ENCODE measurements around the gene BPIFB2.
"Not testable (repeated sequence)": the region's sequence is repeated elsewhere in the genome, so short reads cannot be mapped to it uniquely, and the experiment has no call there.

The BPIFB2 gene

DNA sequence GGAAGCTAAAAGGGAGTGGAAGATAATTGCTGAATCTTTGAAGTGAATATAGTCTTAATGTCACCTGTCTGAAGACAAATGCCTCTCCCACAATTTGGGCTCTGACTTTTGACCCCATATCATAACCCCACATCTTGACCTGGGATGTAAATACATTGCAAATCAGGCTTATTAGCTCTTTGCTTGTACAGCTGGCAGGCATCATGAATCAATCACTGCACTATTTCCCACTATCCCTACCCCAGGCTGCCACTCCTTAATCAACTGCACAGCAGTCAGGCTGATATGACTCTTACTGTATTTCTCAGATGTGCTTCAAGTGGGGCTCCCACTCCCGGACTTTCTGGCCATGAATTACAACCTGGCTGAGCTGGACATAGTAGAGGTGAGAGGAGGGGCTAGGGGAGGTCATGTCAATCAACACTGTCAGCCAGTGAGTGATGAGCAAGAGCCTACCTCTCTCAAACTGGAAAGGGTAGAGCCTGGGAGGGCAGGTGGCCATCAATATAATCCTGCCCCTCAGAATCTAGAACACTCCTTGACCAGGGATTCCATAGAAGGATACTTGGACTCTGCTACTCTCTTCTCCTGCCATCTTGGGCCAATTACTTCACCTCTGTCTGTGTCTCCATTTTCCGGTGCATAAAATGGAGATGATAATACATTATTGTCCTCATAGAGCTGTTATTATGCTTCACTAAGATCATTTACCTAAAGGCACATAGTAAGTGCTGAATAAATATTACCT is 35.7 kb downstream of the BPIFB2 start:
- no peak for DNase-seq (ENCODE audit: low read depth in 3 of 3)

DNA sequence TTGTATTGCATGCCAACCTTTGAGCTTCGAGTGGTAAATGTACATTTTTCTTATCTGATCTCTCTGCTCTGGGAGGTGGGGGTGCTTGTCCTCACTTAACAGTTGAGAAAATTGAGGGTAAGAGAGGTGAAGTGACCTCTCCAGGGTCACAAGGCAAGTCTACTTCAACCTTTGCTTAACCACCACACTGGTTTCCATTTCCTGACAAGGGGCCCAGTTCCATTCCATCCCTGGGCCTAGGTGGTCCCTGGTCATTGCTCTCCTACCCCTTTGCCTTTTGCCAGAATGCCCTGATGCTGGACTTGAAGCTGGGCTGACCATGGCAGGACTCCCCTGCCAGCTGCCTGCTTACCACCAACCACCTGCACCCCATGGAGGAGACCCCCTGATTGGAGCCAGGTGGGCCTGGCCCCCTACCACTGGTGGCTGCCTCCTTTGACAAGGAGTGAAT is 36.3 kb downstream of the BPIFB2 start:
- DNase-seq (ENCODE audit: low read depth in 3 of 3): no peak

DNA sequence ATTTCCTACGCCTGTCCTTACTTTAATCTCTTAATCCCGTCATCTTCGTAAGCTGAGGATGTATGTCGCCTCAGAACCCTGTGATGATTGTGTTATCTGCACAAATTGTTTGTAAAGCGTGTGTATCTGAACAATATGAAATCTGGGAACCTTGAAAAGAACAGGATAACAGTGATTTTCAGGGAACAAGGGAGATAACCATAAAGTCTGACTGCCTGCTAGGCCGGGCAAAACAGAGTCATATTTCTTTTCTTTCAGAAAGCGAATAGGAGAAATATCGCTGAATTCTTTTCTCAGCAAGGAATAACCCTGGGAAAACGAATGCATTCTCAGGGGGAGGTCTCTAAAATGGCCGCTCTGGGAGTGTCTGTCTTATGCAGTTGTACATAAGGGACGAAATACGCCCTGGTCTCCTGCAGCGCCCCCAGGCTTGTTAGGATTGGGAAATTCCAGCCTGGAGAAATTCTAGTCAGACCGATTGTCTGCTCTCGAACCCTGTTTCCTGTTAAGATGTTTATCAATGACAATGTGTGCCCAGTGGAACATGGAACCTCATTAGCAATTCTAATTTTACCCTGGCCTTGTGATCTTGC is 37.7 kb downstream of the BPIFB2 start:
- not testable (repeated sequence) for DNase-seq (ENCODE audit: low read depth in 3 of 3)

DNA sequence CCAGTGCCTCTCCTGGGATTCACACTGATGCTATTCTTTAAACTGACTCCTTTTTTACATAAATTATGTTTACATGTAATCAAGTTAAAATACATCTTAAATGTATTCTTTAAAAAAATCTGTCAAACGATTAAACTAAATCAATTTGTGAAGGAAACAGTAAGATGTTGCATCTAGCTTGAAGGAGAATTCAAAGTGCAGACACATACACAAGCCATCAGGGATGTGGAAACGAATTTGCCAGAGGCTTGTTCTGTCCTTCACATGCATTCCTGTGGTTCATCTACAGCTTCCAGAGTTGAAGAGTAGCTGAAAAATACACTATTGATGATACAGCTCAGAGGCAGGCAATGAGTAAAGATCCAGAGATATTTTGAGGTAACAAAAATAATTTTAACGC is 38.9 kb downstream of the BPIFB2 start:
- DNase-seq (ENCODE audit: low read depth in 3 of 3): no peak

DNA sequence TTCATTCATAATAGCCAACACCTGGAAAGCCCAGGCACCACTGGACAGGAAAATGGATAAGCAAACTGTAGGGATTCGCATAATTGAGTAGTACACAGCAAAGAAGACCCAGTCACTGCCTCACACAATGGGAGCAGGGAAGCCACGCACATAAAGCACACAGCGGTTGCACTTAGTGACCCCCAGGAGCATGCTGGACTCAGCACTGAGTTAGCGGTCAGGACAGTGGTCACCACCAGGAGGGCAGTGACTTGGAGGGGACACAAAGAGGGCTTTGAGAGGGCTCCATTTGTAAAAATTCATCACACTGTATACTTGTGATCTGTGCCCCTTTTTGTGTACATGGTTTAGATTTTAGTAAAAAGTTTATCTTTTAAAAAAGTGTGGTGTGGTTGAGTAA is 43.8 kb downstream of the BPIFB2 start:
- DNase-seq (ENCODE audit: low read depth in 3 of 3): no peak

DNA sequence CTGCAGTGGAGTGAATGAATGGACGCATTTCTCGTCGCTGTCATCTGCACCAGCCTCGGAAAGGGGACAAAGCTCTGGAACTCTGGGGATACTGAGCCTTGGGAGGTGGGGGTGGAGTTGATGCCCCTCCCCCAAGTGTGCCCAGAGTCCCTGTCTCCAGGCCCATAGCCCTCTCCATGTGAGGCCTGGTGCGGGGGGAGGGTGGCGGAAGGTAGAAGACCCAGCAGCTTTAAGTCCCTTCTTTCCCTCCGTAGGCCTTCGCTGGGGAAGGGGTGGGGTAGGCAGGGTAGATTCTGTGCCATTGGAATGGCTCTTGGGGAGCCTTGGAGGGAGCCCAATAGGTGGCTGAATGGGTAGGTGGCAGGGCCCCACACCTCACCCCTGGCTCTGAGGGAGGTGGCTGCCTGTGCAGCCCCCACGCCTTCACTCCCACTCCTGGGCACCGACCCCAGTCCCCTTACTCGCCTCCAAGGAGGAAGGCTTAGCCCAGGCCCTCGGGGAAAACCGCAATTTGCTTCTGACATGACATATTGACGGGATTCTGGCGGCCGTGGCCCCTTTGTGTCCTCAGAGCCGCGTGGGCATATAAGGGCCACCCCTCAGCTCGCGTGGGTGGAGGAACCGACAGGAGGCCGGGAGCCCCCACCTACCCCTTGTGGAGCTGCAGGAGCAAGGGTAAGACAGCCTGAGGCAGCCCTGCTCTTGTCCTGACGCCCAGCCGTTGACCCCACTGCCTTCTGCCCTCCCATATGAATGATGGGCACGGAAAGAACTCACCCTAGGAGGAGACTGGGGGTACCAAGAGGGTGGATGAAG is 46.0 kb downstream of the BPIFB2 start, which contains the start of gene BPIFB3:
Gene BPIFB3 (plus strand): TSS at position 613 of the 816 bp plus-strand sequence. CDS start 1,533 bp downstream, outside the sequence.
- DNase-seq (ENCODE audit: low read depth in 3 of 3): no peak

DNA sequence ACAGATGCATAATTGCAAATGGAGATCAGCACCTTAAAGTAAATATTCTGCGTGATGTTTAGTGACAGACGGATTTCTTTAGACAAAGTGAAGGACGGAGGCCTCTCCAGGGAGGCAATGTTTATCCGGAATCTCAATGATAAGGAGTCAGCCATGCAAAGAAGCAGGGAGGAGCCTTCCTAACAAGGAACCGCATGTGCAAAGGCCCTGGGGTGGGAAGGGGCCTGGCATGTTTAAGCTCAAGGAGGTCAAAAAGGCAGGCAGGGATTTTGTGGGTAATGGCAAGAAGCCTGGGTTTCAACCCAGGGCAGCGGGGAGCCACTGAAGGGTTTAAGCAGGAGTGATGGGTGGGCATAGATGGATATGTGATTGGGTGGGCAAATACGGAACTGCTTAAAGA is 46.9 kb downstream of the BPIFB2 start:
- DNase-seq (ENCODE audit: low read depth in 3 of 3): no peak

DNA sequence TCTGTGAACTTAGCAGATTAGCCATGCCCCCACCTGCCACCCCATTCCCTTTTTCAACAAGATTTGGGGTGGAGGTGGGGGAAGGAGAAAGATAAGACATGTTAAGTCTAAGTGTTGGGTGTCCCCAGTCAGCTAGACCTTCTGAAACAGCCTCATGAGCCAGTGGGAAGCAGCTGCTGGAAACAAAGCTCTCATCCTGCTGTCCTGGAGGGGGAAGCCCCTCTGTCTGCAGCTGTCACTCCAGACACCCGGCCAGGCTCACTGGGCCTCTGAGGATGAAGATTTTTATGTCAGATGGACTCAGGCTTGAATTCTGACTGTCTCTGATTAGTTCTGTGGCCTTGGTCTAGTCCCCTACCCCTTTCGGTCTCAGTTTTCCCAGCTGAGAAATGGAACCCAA is 47.3 kb downstream of the BPIFB2 start:
- no peak for DNase-seq (ENCODE audit: low read depth in 3 of 3)

DNA sequence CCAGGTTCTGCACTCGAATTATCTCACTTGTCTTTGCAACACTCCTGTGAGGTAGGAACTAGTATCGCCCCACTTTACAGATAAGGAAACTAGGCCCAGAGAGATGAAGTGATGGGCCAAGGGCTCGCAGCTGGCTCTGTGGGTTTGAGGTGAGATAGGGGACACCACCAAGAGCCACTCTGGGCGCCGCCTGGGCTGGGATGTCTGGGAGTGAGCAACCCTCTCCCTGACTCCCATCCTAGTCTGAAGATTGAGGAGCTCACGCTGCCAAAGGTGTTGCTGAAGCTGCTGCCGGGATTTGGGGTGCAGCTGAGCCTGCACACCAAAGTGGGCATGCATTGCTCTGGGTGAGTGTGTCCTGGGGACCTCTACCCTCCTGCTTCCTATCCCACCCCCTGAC is 51.6 kb downstream of the BPIFB2 start:
- no peak for DNase-seq (ENCODE audit: low read depth in 3 of 3)

DNA sequence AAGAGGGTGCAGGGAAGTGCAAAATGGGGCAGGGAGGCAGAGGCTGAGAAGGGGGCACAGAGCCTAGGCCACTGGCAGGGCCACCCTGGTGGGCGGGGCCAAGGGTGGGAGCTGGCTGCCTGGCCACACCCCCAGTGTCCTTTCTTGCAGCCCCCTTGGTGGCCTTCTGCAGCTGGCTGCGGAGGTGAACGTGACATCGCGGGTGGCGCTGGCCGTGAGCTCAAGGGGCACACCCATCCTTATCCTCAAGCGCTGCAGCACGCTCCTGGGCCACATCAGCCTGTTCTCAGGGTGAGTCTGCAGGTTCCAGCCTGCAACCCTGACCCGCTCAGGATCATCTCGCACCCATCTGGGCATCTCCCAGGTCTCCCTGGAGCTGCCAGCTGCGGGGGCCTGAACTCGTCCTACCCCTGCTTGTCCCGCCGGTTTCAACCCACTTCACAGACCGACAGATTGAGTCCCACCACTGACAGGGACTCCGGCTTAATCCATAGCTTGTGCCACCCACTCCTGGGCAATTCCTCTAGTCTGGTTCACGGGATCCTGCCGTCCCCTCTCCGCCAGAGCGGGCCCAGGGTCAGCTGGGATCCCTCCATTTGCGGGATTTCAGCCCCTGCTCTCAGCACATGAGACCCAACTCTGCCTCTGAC is 52.4 kb downstream of the BPIFB2 start:
- no peak for DNase-seq (ENCODE audit: low read depth in 3 of 3)

DNA sequence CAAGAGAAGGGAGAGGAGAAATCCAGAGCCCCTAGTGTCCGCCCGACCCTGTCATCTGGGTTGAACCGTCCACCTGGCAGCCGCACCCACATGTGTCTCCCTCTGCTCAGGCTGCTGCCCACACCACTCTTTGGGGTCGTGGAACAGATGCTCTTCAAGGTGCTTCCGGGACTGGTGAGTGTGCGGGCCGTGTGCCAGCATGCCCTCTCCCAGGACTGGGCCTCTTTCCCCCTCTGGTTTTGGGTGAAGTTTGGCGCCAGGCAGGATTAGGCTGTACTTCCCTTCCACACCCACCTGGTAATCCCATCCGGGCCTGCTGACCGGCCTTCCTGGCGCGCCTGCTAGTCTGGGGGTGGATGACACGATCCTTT is 54.1 kb downstream of the BPIFB2 start:
- no peak for DNase-seq (ENCODE audit: low read depth in 3 of 3)

DNA sequence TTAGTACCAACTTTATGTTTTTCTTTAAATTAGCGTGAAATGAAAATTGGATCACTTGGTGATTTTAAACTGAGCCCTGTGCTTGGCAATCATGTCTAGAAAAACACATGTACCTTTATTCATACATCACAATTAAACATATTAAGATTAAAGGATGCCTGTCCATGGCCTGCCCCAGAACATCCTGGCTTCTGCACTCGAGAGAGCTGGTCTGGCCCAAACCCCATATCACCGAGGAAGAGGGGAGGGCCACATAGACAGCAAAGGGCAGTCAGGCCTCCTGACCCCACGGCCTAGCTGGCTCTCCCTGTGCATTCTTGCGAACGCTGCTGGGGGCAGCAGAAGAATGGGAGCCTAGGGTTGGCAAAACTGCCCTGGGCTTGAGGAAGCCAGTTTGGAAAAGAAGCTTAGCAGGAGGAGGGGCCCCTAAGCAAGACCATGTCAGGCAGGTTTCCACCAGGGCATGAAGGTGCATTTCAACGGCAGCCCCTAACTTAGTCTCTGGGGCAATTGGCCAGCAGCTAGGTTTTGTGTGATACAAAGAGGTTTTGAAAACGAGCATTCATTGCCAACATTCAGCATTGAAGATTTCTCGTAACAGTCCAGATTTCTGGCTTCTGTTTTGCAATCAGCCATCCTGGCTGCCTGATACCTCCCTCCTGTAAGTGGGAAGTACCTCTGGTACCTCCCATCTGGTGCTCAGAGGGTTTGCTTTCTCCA is 54.8 kb downstream of the BPIFB2 start:
- DNase-seq (ENCODE audit: low read depth in 3 of 3): no peak

DNA sequence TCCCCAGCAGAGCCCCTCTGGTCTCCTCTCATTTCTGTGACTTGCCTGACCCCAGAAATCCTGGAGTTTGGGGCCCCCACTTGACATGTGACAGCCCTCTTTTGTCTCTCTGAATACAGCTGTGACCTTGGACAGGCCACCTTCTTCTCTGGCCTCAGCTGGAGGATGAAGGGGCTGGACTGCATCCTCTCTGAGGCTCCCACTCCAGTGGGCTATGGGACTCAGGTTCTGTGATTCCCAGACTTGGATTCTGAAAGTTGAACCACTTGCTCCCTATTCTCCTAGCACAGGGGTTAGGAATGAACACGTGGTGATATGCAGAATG is 55.3 kb downstream of the BPIFB2 start:
- DNase-seq (ENCODE audit: low read depth in 3 of 3): no peak

DNA sequence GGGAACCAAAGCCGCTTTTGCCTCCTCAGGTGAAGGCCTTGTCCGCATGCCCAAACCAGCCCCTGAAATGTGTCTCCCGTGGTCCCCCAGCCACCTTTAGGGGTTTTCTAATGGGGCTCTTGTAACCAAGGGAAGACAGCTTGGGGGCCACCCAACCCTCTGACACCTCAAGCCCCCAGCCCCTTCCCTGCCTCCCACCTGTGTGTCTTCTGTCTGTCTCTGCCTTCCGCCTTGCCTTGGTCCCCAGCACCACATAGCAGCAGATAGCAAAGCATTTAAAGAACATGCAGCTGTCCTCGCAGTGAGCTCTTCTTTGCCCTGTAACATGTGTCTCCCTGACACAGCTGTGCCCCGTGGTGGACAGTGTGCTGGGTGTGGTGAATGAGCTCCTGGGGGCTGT is 55.8 kb downstream of the BPIFB2 start:
- DNase-seq (ENCODE audit: low read depth in 3 of 3): no peak

DNA sequence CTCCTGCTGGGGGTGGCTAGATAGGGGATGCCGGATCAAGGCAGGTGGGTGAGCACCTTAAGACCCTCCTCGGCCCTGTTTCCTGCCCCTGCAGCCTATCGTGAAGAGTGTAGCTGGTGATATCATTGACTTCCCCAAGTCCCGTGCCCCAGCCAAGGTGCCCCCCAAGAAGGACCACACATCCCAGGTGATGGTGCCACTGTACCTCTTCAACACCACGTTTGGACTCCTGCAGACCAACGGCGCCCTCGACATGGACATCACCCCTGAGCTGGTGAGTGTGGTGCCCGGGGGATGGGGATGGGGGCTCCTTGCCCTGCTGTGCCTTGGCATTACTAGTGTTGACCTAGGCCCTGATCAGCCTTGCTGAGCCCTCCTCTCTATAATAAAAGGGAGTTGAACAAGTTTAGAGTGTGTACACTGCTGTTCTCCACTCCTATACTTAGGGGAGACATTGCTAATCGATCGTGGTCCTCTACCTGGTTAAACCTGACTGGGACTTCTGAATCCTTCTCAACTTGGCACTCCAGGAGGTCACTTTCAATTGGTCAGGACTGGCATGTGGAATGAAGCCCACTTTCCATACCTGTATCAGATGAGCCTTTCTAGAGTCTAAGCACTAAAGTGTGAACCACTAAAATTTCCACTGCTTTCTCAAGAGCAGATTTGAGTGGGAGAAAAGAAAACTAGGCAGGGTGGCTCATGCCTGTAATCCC is 57.2 kb downstream of the BPIFB2 start:
- no peak for DNase-seq (ENCODE audit: low read depth in 3 of 3)

DNA sequence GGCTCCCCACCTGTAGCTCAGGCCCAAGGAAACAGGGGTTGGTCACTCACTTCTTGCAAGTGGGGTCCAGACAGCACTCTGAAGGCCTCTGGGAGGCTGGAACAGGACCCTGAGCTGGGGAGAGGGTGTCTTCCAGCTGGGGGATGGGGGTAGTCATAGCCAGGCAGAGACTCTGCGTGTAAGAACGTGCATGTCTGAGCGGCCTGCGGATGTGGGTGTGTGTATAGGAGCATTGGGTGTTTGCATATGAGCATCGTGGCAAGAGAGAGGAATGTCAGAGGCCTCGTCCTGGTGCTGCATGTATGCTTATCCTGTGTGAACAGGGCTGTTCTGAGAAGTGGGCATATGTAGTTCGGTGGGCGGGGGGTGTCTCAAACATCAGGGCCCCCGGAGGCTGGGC is 58.3 kb downstream of the BPIFB2 start:
- DNase-seq (ENCODE audit: low read depth in 3 of 3): no peak

DNA sequence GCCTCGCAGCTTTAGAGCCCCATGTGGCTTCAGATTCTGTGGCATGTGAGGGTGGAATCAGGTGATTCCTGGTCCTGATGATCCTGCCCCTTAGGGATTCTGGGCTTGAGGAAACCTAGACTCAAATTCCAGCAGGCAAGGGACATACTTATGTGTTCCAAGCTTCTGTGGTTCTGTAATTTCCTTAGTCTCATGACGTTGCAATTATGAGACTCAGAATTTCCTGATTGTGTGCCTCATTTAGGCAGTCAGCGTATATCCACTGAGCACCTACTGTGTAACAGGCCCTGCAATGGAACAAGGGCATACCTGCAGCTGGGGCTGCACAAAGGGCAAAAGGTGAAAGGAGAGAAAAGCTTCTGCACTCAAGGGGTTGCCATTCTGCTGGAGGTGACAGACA is 60.3 kb downstream of the BPIFB2 start:
- no peak for DNase-seq (ENCODE audit: low read depth in 3 of 3)

DNA sequence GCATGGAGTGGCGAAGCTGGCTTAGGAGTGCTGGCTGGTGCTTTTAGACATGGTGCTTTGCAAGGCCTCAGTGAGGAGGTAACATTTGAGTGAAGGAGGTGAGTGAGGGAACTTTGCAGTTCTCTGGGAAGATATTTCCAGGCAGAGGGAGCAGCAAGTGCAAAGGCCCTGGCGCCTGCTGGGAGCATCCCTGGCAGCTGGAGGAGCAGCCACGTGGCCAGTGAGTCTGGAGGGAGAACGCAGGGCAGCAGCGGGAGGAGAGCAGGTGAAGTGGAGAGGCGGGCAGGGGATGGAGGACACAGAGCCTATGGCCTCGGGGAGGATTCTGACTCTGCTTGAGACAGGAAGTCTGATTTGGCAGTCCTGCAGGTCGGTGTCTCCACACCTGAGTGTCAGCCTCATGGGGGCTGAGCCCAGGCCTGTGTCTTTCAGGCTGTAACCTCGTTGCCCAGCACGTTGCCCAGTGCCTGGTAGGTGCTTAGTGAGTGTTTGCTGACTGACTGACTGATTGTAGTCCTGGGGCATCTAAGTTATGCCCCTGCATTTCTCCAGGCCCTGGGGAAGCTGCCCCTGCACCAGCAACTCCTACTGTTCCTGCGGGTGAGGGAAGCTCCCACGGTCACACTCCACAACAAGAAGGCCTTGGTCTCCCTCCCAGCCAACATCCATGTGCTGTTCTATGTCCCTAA is 60.9 kb downstream of the BPIFB2 start:
- DNase-seq (ENCODE audit: low read depth in 3 of 3): no peak

DNA sequence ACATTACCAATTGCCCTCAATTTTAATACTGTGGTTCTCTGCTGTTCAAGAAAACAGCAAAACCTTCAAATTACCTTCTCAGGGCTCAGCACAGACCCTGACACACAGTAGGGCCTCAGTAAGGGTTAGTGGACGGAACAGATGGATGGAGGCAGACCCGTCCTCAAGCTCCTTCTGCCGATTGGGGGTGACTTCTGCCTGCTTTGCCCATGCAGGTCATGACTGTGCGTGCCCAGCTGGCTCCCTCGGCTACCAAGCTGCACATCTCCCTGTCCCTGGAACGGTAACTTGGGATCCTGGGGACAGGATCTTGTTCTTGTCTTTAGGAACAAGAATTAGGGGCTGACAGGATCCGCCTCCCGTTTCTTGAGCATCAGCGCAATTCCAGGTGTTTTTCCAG is 62.2 kb downstream of the BPIFB2 start:
- DNase-seq (ENCODE audit: low read depth in 3 of 3): no peak
